Measurements from ENCODE around the gene RNASEL. TPM values are rescaled to one million over a fixed set of nuclear protein-coding genes. Genes with fewer than 3 reads are reported as not detected.

RNASEL gene
- total and polyA plus RNA-seq, 2 of the 13 experiments (the other 11 are each of a cell fraction or from before 2014, with no cell fraction given), result 0.05 to 0.20 TPM

DNA sequence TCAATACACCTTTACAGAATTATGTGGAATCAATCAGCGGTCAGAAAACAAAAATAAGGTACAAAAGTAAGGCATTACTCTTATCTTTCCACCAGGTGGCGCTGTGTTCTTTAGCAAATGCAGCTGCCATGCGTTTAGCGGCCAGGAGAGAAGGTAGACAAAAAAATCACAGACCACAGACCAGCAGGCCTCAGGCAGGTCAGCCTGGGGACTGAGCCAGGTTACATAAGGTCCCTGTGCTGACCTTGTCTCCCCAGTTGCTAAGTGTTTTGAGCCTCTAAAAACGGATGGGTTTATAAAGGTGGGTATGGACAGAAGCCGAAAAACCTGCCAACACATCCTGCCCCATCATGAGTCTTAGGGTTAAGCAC is 12.3 kb upstream of the RNASEL start (continued):
- no peak for TF ChIP-seq ZNF235 (CRISPR knock-in tag; IDR thresholded peaks at IDR 0.05; ENCODE audit: borderline replicate concordance)
- TF ChIP-seq TFE3 (CRISPR knock-in tag; IDR thresholded peaks at IDR 0.05), result no peak
- TF ChIP-seq POGZ (CRISPR knock-in tag; IDR thresholded peaks at IDR 0.05), result no peak
- TF ChIP-seq FOSL2 (CRISPR knock-in tag; IDR thresholded peaks at IDR 0.05), result no peak
- TF ChIP-seq GABPB1 (CRISPR knock-in tag; IDR thresholded peaks at IDR 0.05), result no peak
- peak; percentile 87 for TF ChIP-seq STAG1 (CRISPR knock-in tag; IDR thresholded peaks at IDR 0.05)
- 0 out of 2 replicates have a peak, but pooled peaks have one; percentile 29 for TF ChIP-seq MYC (CRISPR knock-in tag; IDR thresholded peaks at IDR 0.05; ENCODE audit: borderline replicate concordance)
- TF ChIP-seq, protein P1, sequence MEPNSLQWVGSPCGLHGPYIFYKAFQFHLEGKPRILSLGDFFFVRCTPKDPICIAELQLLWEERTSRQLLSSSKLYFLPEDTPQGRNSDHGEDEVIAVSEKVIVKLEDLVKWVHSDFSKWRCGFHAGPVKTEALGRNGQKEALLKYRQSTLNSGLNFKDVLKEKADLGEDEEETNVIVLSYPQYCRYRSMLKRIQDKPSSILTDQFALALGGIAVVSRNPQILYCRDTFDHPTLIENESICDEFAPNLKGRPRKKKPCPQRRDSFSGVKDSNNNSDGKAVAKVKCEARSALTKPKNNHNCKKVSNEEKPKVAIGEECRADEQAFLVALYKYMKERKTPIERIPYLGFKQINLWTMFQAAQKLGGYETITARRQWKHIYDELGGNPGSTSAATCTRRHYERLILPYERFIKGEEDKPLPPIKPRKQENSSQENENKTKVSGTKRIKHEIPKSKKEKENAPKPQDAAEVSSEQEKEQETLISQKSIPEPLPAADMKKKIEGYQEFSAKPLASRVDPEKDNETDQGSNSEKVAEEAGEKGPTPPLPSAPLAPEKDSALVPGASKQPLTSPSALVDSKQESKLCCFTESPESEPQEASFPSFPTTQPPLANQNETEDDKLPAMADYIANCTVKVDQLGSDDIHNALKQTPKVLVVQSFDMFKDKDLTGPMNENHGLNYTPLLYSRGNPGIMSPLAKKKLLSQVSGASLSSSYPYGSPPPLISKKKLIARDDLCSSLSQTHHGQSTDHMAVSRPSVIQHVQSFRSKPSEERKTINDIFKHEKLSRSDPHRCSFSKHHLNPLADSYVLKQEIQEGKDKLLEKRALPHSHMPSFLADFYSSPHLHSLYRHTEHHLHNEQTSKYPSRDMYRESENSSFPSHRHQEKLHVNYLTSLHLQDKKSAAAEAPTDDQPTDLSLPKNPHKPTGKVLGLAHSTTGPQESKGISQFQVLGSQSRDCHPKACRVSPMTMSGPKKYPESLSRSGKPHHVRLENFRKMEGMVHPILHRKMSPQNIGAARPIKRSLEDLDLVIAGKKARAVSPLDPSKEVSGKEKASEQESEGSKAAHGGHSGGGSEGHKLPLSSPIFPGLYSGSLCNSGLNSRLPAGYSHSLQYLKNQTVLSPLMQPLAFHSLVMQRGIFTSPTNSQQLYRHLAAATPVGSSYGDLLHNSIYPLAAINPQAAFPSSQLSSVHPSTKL (CRISPR knock-in tag; IDR thresholded peaks at IDR 0.05), result 0 out of 2 replicates have a peak, but pooled peaks have one; percentile 14
- no peak for TF ChIP-seq SP2 (CRISPR knock-in tag; IDR thresholded peaks at IDR 0.05)
- TF ChIP-seq SAFB2 (CRISPR knock-in tag; IDR thresholded peaks at IDR 0.05; ENCODE audit: borderline replicate concordance, low read depth), result no peak
- no peak for TF ChIP-seq ZNF3 (CRISPR knock-in tag; IDR thresholded peaks at IDR 0.05)
- no peak for TF ChIP-seq BORCS8-MEF2B (CRISPR knock-in tag; IDR thresholded peaks at IDR 0.05)
- TF ChIP-seq, protein P2, sequence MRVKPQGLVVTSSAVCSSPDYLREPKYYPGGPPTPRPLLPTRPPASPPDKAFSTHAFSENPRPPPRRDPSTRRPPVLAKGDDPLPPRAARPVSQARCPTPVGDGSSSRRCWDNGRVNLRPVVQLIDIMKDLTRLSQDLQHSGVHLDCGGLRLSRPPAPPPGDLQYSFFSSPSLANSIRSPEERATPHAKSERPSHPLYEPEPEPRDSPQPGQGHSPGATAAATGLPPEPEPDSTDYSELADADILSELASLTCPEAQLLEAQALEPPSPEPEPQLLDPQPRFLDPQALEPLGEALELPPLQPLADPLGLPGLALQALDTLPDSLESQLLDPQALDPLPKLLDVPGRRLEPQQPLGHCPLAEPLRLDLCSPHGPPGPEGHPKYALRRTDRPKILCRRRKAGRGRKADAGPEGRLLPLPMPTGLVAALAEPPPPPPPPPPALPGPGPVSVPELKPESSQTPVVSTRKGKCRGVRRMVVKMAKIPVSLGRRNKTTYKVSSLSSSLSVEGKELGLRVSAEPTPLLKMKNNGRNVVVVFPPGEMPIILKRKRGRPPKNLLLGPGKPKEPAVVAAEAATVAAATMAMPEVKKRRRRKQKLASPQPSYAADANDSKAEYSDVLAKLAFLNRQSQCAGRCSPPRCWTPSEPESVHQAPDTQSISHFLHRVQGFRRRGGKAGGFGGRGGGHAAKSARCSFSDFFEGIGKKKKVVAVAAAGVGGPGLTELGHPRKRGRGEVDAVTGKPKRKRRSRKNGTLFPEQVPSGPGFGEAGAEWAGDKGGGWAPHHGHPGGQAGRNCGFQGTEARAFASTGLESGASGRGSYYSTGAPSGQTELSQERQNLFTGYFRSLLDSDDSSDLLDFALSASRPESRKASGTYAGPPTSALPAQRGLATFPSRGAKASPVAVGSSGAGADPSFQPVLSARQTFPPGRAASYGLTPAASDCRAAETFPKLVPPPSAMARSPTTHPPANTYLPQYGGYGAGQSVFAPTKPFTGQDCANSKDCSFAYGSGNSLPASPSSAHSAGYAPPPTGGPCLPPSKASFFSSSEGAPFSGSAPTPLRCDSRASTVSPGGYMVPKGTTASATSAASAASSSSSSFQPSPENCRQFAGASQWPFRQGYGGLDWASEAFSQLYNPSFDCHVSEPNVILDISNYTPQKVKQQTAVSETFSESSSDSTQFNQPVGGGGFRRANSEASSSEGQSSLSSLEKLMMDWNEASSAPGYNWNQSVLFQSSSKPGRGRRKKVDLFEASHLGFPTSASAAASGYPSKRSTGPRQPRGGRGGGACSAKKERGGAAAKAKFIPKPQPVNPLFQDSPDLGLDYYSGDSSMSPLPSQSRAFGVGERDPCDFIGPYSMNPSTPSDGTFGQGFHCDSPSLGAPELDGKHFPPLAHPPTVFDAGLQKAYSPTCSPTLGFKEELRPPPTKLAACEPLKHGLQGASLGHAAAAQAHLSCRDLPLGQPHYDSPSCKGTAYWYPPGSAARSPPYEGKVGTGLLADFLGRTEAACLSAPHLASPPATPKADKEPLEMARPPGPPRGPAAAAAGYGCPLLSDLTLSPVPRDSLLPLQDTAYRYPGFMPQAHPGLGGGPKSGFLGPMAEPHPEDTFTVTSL (CRISPR knock-in tag; IDR thresholded peaks at IDR 0.05; ENCODE audit: borderline replicate concordance), result no peak
- TF ChIP-seq, protein P3, sequence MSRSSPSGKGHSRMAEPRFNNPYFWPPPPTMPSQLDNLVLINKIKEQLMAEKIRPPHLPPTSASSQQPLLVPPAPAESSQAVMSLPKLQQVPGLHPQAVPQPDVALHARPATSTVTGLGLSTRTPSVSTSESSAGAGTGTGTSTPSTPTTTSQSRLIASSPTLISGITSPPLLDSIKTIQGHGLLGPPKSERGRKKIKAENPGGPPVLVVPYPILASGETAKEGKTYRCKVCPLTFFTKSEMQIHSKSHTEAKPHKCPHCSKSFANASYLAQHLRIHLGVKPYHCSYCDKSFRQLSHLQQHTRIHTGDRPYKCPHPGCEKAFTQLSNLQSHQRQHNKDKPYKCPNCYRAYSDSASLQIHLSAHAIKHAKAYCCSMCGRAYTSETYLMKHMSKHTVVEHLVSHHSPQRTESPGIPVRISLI (CRISPR knock-in tag; IDR thresholded peaks at IDR 0.05; ENCODE audit: borderline replicate concordance), result peak; percentile 56; the same call in 1 of the 2 replicates
- TF ChIP-seq, protein P4, sequence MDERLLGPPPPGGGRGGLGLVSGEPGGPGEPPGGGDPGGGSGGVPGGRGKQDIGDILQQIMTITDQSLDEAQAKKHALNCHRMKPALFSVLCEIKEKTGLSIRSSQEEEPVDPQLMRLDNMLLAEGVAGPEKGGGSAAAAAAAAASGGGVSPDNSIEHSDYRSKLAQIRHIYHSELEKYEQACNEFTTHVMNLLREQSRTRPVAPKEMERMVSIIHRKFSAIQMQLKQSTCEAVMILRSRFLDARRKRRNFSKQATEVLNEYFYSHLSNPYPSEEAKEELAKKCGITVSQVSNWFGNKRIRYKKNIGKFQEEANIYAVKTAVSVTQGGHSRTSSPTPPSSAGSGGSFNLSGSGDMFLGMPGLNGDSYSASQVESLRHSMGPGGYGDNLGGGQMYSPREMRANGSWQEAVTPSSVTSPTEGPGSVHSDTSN (CRISPR knock-in tag; IDR thresholded peaks at IDR 0.05), result no peak
- TF ChIP-seq, protein P5, sequence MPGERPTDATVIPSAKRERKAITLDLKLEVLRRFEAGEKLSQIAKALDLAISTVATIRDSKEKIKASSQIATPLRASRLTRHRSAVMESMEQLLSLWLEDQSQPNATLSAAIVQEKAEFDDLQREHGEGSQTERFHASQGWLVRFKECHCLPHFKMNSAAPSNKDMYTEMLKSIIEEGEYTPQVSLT (CRISPR knock-in tag; IDR thresholded peaks at IDR 0.05; ENCODE audit: borderline replicate concordance, low read depth), result no peak
